ENCODE results near the gene RASGRF1. TPM values are rescaled to one million over a fixed set of nuclear protein-coding genes. Genes with fewer than 3 reads are reported as not detected.
"Not testable (repeated sequence)": the region's sequence is repeated elsewhere in the genome, so short reads cannot be mapped to it uniquely, and the experiment has no call there.

The RASGRF1 gene
- polyA plus RNA-seq, 1 donor from 2014 or later = 2.4 TPM

DNA sequence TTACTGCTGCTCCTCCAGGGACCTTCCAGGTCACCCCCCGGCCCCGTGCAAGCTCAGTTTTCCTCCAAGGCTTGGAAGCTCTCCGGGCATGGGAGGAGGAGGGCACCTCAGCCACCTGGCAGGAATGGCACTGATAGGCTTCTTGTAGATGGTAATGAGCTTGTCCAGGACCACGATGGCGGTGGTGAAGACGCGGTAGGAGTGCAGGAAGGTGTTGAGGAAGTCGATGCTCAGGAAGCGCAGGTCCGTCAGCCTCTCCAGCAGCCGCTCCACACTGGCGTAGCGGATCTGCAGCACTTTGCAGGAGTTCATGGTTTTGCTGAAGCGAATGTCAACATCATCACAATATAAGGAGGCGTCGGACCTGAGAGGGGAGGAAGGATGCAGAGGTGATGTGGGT is 84.5 kb downstream of the RASGRF1 start:
- Mint-ChIP-seq H3K9me3 (no peaks in the 10 kb centered on the region), H3K36me3 (no peaks in the 10 kb centered on the region), H3K27ac (peak overlapping the region in 2 of 3 donors; percentile 72 to 93), H3K4me1 (peaks cover 32 to 39% (median 38%) of the 10 kb centered on the region in 3 donors), H3K27me3 (no peaks in the 10 kb centered on the region), H3K4me3 (peak overlapping the region in 1 of 4 donors; percentile 17)

- Mint-ChIP-seq H3K9me3 (no peaks in the 10 kb centered on the region), H3K27me3 (no peaks in the 10 kb centered on the region), H3K27ac (peak overlapping the region; percentile 64 to 92 (median 83)), H3K4me3 (peak overlapping the region; percentile 7 to 96 (median 48)), H3K4me1 (peaks cover 30 to 37% (median 32%) of the 10 kb centered on the region in 3 donors), H3K36me3 (peaks cover 1% of the 10 kb centered on the region)
Measured at GRCh38 chr15:79004336-79004735, 86.2 kb downstream of the RASGRF1 start.

- Mint-ChIP-seq H3K36me3 (peaks cover 1% of the 10 kb centered on the region), H3K27me3 (no peaks in the 10 kb centered on the region), H3K27ac (peak overlapping the region; percentile 64 to 92 (median 83)), H3K9me3 (no peaks in the 10 kb centered on the region), H3K4me1 (peaks cover 26 to 34% (median 28%) of the 10 kb centered on the region in 3 donors), H3K4me3 (peak overlapping the region in 3 of 4 donors; percentile 0 to 96 (median 25))
Measured at GRCh38 chr15:79003896-79004295, 86.7 kb downstream of the RASGRF1 start.

DNA sequence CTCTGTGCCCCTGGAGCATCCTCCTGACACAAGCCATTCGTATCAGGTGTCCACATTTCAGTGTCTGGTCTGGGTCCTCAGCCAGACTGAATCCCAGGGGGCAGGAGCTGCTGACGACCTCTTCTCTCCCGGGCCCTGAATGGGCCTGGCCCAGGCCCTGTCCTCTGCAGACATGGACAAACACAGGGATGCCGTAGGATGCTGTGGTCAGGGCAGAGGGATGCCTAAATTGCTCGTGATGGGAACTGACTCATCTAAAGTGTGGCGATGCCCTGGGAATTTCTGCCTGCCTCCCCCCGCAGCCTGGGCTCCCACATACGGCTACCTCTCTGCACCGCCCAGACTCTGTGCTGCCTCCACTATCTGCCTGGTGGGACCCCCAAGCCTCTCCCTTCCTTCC is 87.3 kb downstream of the RASGRF1 start:
- H3K36me3 Mint-ChIP-seq = peaks cover 1% of the 10 kb centered on the region
- peaks cover 20 to 30% (median 28%) of the 10 kb centered on the region in 3 donors for H3K4me1 Mint-ChIP-seq
- no peaks in the 10 kb centered on the region for H3K9me3 Mint-ChIP-seq
- H3K27me3 Mint-ChIP-seq = no peaks in the 10 kb centered on the region
- H3K27ac Mint-ChIP-seq = peak overlapping the region; percentile 64 to 83 (median 80)
- H3K4me3 Mint-ChIP-seq = peak overlapping the region in 1 of 4 donors; percentile 80

- Mint-ChIP-seq H3K27me3 (no peaks in the 10 kb centered on the region), H3K36me3 (peaks cover 1% of the 10 kb centered on the region), H3K4me3 (no peak overlapping the region), H3K9me3 (no peaks in the 10 kb centered on the region), H3K4me1 (peaks cover 18 to 29% (median 28%) of the 10 kb centered on the region in 3 donors), H3K27ac (peak overlapping the region; percentile 10 to 83 (median 64))
Measured at GRCh38 chr15:79002581-79002980, 88.0 kb downstream of the RASGRF1 start.

DNA sequence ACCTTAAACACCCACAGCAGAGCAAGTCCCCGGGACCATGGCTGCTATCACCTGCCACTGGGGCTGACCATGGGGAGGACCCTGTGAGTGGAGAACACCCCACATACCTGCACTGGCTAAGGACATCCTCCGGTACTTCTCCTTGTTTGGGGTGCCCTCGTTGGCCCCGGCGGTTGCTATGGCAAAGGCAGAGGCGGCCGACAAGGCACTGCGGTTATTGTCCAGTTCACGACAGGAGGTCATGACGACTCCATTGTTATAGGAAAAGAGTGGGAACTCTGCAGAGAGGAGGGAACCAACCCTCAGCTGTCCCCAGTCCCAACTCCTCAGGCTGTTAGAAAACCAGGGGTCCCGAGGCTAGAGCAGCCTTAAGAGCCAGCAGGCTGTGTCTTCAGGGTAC is 90.9 kb downstream of the RASGRF1 start:
- Mint-ChIP-seq H3K36me3 (peaks cover 3% of the 10 kb centered on the region), H3K9me3 (no peaks in the 10 kb centered on the region), H3K27ac (no peak overlapping the region), H3K4me3 (no peak overlapping the region), H3K4me1 (peaks cover 3 to 13% (median 10%) of the 10 kb centered on the region in 3 donors), H3K27me3 (no peaks in the 10 kb centered on the region)

GRCh38 chr15:78998526-78998925 is 92.1 kb downstream of the RASGRF1 start:
- Mint-ChIP-seq H3K36me3 (peaks cover 3% of the 10 kb centered on the region), H3K4me3 (no peak overlapping the region), H3K4me1 (peaks cover 0 to 4% (median 3%) of the 10 kb centered on the region in 3 donors), H3K9me3 (no peaks in the 10 kb centered on the region), H3K27ac (no peak overlapping the region), H3K27me3 (no peaks in the 10 kb centered on the region)

DNA sequence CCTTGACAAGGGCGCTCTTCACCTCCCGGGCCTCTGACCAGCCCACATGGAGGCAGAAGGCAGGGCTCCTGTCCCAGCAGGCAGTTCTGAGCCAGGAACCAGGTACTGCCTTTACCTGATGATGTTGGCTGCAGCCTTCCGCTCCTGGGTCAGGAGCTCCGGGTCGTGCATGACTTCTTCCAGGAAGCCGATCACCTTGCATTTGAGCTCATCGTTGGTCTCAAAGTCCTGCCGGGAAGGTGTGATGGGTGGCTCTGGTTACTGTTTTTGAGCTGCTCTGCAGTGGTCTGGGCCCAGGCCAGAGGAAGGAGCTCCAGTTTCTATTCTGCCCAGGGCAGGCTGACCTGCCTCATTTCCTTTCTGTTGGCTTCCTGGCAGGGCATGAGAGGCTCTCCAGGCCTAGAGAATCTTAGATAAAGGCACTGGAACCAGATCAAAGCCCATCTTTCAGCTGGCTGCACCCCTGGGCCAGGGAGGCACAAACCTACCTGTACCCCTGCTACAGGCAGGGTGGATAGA is 92.5 kb downstream of the RASGRF1 start:
- Mint-ChIP-seq H3K36me3 (peaks cover 3% of the 10 kb centered on the region), H3K27ac (peak overlapping the region in 1 of 3 donors; percentile 5), H3K4me1 (peaks cover 0 to 1% (median 1%) of the 10 kb centered on the region in 3 donors), H3K27me3 (no peaks in the 10 kb centered on the region), H3K9me3 (no peaks in the 10 kb centered on the region), H3K4me3 (no peak overlapping the region)

GRCh38 chr15:78996894-78997275 is 93.7 kb downstream of the RASGRF1 start:
- Mint-ChIP-seq H3K4me1 (peaks cover 0 to 5% (median 0%) of the 10 kb centered on the region in 3 donors), H3K27ac (no peak overlapping the region), H3K36me3 (peaks cover 3% of the 10 kb centered on the region), H3K27me3 (no peaks in the 10 kb centered on the region), H3K4me3 (no peak overlapping the region), H3K9me3 (no peaks in the 10 kb centered on the region)

GRCh38 chr15:78995921-78996893 is 94.4 kb downstream of the RASGRF1 start:
- Mint-ChIP-seq H3K36me3 (peaks cover 3% of the 10 kb centered on the region), H3K4me1 (peaks cover 0 to 5% (median 0%) of the 10 kb centered on the region in 3 donors), H3K27me3 (no peaks in the 10 kb centered on the region), H3K4me3 (no peak overlapping the region), H3K9me3 (no peaks in the 10 kb centered on the region), H3K27ac (peak overlapping the region in 1 of 3 donors; percentile 48)

GRCh38 chr15:78995161-78995560 is 95.4 kb downstream of the RASGRF1 start:
- not testable (repeated sequence) for H3K4me1 Mint-ChIP-seq, H3K27ac Mint-ChIP-seq, H3K4me3 Mint-ChIP-seq, H3K36me3 Mint-ChIP-seq, H3K27me3 Mint-ChIP-seq, H3K9me3 Mint-ChIP-seq

GRCh38 chr15:78993931-78994530 is 96.5 kb downstream of the RASGRF1 start:
- peaks cover 0 to 5% (median 0%) of the 10 kb centered on the region in 3 donors for H3K4me1 Mint-ChIP-seq
- H3K27me3 Mint-ChIP-seq = no peaks in the 10 kb centered on the region
- H3K9me3 Mint-ChIP-seq = no peaks in the 10 kb centered on the region
- H3K4me3 Mint-ChIP-seq = no peak overlapping the region
- peaks cover 1% of the 10 kb centered on the region for H3K36me3 Mint-ChIP-seq
- no peak overlapping the region for H3K27ac Mint-ChIP-seq

GRCh38 chr15:78993257-78993930 is 97.2 kb downstream of the RASGRF1 start:
- Mint-ChIP-seq H3K9me3 (no peaks in the 10 kb centered on the region), H3K36me3 (peaks cover 1% of the 10 kb centered on the region), H3K27me3 (no peaks in the 10 kb centered on the region), H3K4me3 (no peak overlapping the region), H3K27ac (no peak overlapping the region), H3K4me1 (peaks cover 0 to 7% (median 2%) of the 10 kb centered on the region in 3 donors)

DNA sequence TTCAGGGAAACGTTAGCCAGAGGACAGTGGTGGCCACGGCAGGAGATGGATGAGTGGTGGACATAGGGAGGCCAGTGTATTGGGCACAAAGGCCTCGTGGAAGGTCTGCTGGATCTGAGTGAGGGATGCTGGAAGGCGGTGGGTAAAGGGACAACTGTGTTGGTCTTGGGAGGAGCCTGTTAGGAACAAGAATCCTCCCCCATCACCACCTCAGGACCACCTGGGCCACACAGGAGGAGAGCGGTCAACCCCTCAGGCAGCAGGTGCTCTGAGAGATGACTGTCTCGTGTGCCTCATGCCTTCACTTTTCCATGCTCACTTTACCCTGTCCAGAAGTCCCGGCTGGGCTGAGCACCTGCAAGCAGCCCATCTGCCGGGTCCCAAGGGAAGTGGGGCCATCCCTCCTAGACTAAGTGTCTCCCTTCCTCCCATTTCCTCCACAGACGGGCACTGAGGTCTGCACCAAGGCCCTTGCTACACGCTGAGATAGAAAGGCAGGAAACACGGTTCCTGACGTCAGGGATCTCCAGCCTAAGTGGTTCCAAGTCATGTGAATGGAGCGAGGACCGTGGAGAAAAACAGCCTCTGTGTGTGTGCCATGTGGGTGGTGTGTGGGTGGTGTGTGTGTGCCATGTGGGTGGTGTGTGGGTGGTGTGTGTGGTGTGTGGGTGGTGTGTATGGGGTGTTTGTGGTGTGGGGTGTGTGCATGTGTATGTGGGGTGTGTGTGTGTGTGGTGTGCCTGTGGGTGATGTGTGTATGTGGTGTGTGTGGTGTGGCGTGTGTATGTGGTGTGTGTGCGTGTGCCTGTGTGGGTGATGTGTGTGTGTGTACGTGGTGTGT is 97.9 kb downstream of the RASGRF1 start:
- H3K9me3 Mint-ChIP-seq = no peaks in the 10 kb centered on the region
- no peak overlapping the region for H3K4me3 Mint-ChIP-seq
- H3K36me3 Mint-ChIP-seq = peaks cover 1% of the 10 kb centered on the region
- no peak overlapping the region for H3K27ac Mint-ChIP-seq
- peaks cover 0 to 8% (median 3%) of the 10 kb centered on the region in 3 donors for H3K4me1 Mint-ChIP-seq
- H3K27me3 Mint-ChIP-seq = no peaks in the 10 kb centered on the region
